Pancreas (tissue), 10 donors: ENCODE results near the gene DHODH. TPM values are rescaled to one million over a fixed set of nuclear protein-coding genes. Genes with fewer than 3 reads are reported as not detected.

Source experiments
- ATAC-seq, 4 donors: fragments of 200-7000 bp; cut with Tn5 transposase; one replicate each; pipeline versions ENCODE4 v1.8.0 to v1.9.1; 2020; ENCODE audit warnings: mild to moderate bottlenecking in 4 of 4, moderate library complexity in 4 of 4
- DNase-seq, 6 donors: peaks; one replicate each; pipeline ENCODE4 v3.0.0-alpha.2; 2020
- FAIRE-seq: peaks from 2 replicates; lab custom pipeline; 2012; peaks lifted over from hg19 to GRCh38; lab: Jason Lieb, UNC
- H3K27ac ChIP-seq, 4 donors: fragments of 200-600 bp; sonication (generic); 1 replicate in 3 of 4; 2 replicates in 1 of 4; pipeline versions ENCODE4 v1.5.0 to v1.8.0; 2020
- H3K27me3 ChIP-seq, 4 donors: fragments of 200-600 bp; one replicate each; pipeline ENCODE4 v1.8.0; 2021
- H3K36me3 ChIP-seq, 3 donors: fragments of 200-600 bp; sonication (generic) in 1 of 3; one replicate each; pipeline versions ENCODE4 v1.5.0 to v1.8.0; 2020 to 2021
- H3K4me1 ChIP-seq, 3 donors: fragments of 200-600 bp; one replicate each; pipeline ENCODE4 v1.8.0; 2021
- H3K4me3 ChIP-seq, 4 donors: fragments of 200-600 bp; sonication (generic) in 2 of 4; one replicate each; pipeline versions ENCODE4 v1.5.0 to v1.8.0; 2020 to 2021
- H3K9me3 ChIP-seq, 4 donors: fragments of 200-600 bp; one replicate each; pipeline ENCODE4 v1.8.0; 2021
- CTCF ChIP-seq, 4 donors: fragments of 200-600 bp; sonication (generic) in 3 of 4; IDR thresholded peaks; one replicate each; pipeline versions ENCODE4 v1.5.0 to v1.8.0; 2021; ENCODE audit warnings: antibody characterized with exemption in 4 of 4
- WGBS, 2 donors: extraction: QIAGEN DNeasy Blood & Tissue Kit; methylation state at CpG; one replicate each; pipeline ENCODE4 v1.1.7; 2013; 5-methylcytosine and 5-hydroxymethylcytosine counted together
- intact Hi-C, 3 donors: fragments of 100-400 bp; cut with DNase I; formaldehyde crosslinking; loops; one replicate each; pipeline versions ENCODE4 v1.11.1 to v1.14.2; 2022
- polyA plus RNA-seq, 2 donors: library from polyadenylated mRNA; stranded (reverse); fragments of 200-250 nt; gene quantifications; one replicate each; pipeline ENCODE4 v1.2.3, GENCODE V29; 2013
- total RNA-seq, 6 donors: library from RNA; stranded (reverse); fragmentation: NEBNext Ultra II Directional in 4 of 6; extraction: Animal tissue kit (Norgen Biotek cat#: 25700) in 4 of 6; gene quantifications; one replicate each; pipeline versions ENCODE4 v1.2.1 to v1.2.4, GENCODE V29; 2021 to 2023
- donor health status: healthy with polysubstance abuse.
- donor health status: DM: no; HTN: no; CAD: no; lungs with moderate emphysema.
- donor health status: DM: no; HTN: no; CAD: no.
- donor health status: control.
- donor health status: control.
- donor health status: Bipolar disorder and iron deficiency.
- donor health status: DM: yes; HTN: yes; CAD: no.
- donor health status: DM: no; HTN: no; CAD: no.
- donor health status: DM: no; HTN: no; CAD: no.
- donor health status: DM: yes; HTN: yes; CAD: no.

DHODH gene
- total RNA-seq: 1 to 10 TPM; 2.2 to 5.2 (median 4.0) TPM
- 1 to 10 TPM; 4.2 to 4.6 TPM for polyA plus RNA-seq

- intact Hi-C loops: no loop called here
- Histone ChIP-seq H3K4me1 (peaks cover 0 to 4% (median 0%) of the 10 kb centered on the region in 3 donors), H3K4me3 (peak within 1 kb of the TSS; percentile 83 to 91 (median 89)), H3K9me3 (no peaks in the 10 kb centered on the region), H3K27me3 (no peaks in the 10 kb centered on the region), H3K36me3 (no peaks in the 10 kb centered on the region), H3K27ac (peak within 1 kb of the TSS; percentile 22 to 71 (median 49))
- ATAC-seq: peak; percentile 100
- FAIRE-seq: peak; percentile 95
- WGBS, 2 donors: 0% methylated on average over 57 of the region's 57 CpGs
- DNase-seq: peak; percentile 94 to 99 (median 98)
- no peak for TF ChIP-seq CTCF (IDR thresholded peaks at IDR 0.05)
Measured at GRCh38 chr16:72008424-72009216, at the start of gene DHODH. DHODH (plus strand) TSS chr16:72008744; CDS start chr16:72008765, 21 bp downstream.

- WGBS, 2 donors: 50 to 53% methylated on average over 14 of the region's 14 CpGs
- H3K27ac ChIP-seq: no peak overlapping the region
- no peaks in the 10 kb centered on the region for H3K36me3 ChIP-seq
- intact Hi-C loops: no loop called here
- peak; percentile 63 to 89 (median 82) for DNase-seq
- peaks cover 0 to 5% (median 0%) of the 10 kb centered on the region in 3 donors for H3K4me1 ChIP-seq
- peak; percentile 84 to 98 (median 97) for ATAC-seq
- no peaks in the 10 kb centered on the region for H3K9me3 ChIP-seq
- TF ChIP-seq CTCF (IDR thresholded peaks at IDR 0.05): peak; percentile 22 to 74 (median 60)
- no peak for FAIRE-seq
- H3K27me3 ChIP-seq: no peaks in the 10 kb centered on the region
- H3K4me3 ChIP-seq: no peak overlapping the region
Measured at GRCh38 chr16:71961066-71962039, 47.2 kb upstream of the DHODH start.

- 70 to 71% methylated on average over 9 of the region's 9 CpGs for WGBS, 2 donors
- intact Hi-C loops: no loop called here
- no peak for ATAC-seq
- Histone ChIP-seq H3K27ac (no peak overlapping the region), H3K36me3 (no peaks in the 10 kb centered on the region), H3K27me3 (no peaks in the 10 kb centered on the region), H3K4me3 (no peak overlapping the region), H3K9me3 (no peaks in the 10 kb centered on the region), H3K4me1 (peaks cover 0 to 5% (median 0%) of the 10 kb centered on the region in 3 donors)
- no peak for TF ChIP-seq CTCF (IDR thresholded peaks at IDR 0.05)
- DNase-seq: no peak
- no peak for FAIRE-seq
Measured at GRCh38 chr16:71963125-71963875, 45.2 kb upstream of the DHODH start.

GRCh38 chr16:71965223-71965622, 43.3 kb upstream of the DHODH start:
- peaks cover 0 to 5% (median 0%) of the 10 kb centered on the region in 3 donors for H3K4me1 ChIP-seq
- FAIRE-seq (no peak), ATAC-seq (peak; percentile 62 to 78 (median 68)), DNase-seq (no peak)
- H3K36me3 ChIP-seq: no peaks in the 10 kb centered on the region
- no peaks in the 10 kb centered on the region for H3K9me3 ChIP-seq
- WGBS, 2 donors: 44 to 57% methylated on average over 4 of the region's 4 CpGs
- no peaks in the 10 kb centered on the region for H3K27me3 ChIP-seq
- intact Hi-C loops: no loop called here
- TF ChIP-seq CTCF (IDR thresholded peaks at IDR 0.05): no peak
- H3K4me3 ChIP-seq: no peak overlapping the region
- no peak overlapping the region for H3K27ac ChIP-seq
